HEK293 (cell line): Measurements from ENCODE around the gene CABCOCO1.

Source experiments
- CTCF ChIA-PET: fragments of 350-600 bp; formaldehyde crosslinking; extraction: SDS; loops from one replicate; lab custom pipeline; 2021; ENCODE audit warnings: antibody characterized with exemption; lab: Yijun Ruan, JAX
- POLR2A ChIA-PET: fragments of 300-600 bp; formaldehyde crosslinking; extraction: SDS; loops from one replicate; lab custom pipeline; 2020; ENCODE audit warnings: antibody characterized with exemption, inconsistent platforms; lab: Yijun Ruan, JAX
- H3K27ac ChIP-seq: fragments of 200-500 bp; sonication (Bioruptor generic); 2 replicates; pipeline ENCODE4 v1.5.1; 2014; ENCODE audit warnings: low read depth, low read length, control low read depth, inconsistent platforms; ENCODE audit errors: extremely low read depth
- H3K36me3 ChIP-seq, 2 experiments: fragments of 200-500 bp in 1 of 2; sonication (Bioruptor generic) in 1 of 2; 1 replicate in 1 of 2; 2 replicates in 1 of 2; pipeline ENCODE4 v1.5.1; 2014 to 2017; ENCODE audit warnings: inconsistent platforms in 2 of 2, low read length in 2 of 2; ENCODE audit not compliant: control insufficient read depth in 2 of 2, insufficient read depth in 1 of 2
- H3K4me1 ChIP-seq: fragments of 200-500 bp; sonication (Bioruptor generic); 2 replicates; pipeline ENCODE4 v1.5.1; 2014; ENCODE audit warnings: mild to moderate bottlenecking, low read length, inconsistent platforms; ENCODE audit not compliant: control insufficient read depth, insufficient read depth
- H3K4me3 ChIP-seq: 2 replicates; pipeline ENCODE4 v1.5.1; 2011; ENCODE audit warnings: low read depth, mild to moderate bottlenecking, control low read depth, low read length, moderate library complexity
- H3K9me3 ChIP-seq: fragments of 200-500 bp; sonication (Bioruptor generic); 2 replicates; pipeline ENCODE4 v1.5.1; 2014; ENCODE audit warnings: low read depth, low read length, inconsistent platforms; ENCODE audit not compliant: control insufficient read depth, insufficient read depth
- GFI1B ChIP-seq: fragments of 450-650 bp; formaldehyde crosslinking; IDR thresholded peaks from 2 replicates; pipeline ENCODE4 v1.5.1; 2016; ENCODE audit warnings: missing biosample characterization, missing genetic modification characterization
- INSM2 ChIP-seq: fragments of 450-650 bp; formaldehyde crosslinking; IDR thresholded peaks from 2 replicates; pipeline ENCODE4 v1.5.1; 2016; ENCODE audit warnings: missing biosample characterization, missing genetic modification characterization
- KLF7 ChIP-seq: fragments of 450-650 bp; formaldehyde crosslinking; IDR thresholded peaks from 2 replicates; pipeline ENCODE4 v1.5.1; 2016; ENCODE audit warnings: missing biosample characterization, missing genetic modification characterization, borderline replicate concordance
- KLF8 ChIP-seq: fragments of 450-650 bp; formaldehyde crosslinking; IDR thresholded peaks from 2 replicates; pipeline ENCODE4 v1.5.1; 2016; ENCODE audit warnings: missing biosample characterization, missing genetic modification characterization
- MZF1 ChIP-seq: fragments of 450-650 bp; formaldehyde crosslinking; IDR thresholded peaks from 2 replicates; pipeline ENCODE4 v1.5.1; 2017; ENCODE audit warnings: missing biosample characterization, missing genetic modification characterization, borderline replicate concordance
- REPIN1 ChIP-seq: fragments of 450-650 bp; formaldehyde crosslinking; IDR thresholded peaks from 2 replicates; pipeline ENCODE4 v1.5.1; 2017; ENCODE audit warnings: missing biosample characterization, missing genetic modification characterization, low read depth
- SCRT2 ChIP-seq: fragments of 450-650 bp; formaldehyde crosslinking; IDR thresholded peaks from 2 replicates; pipeline ENCODE4 v1.5.1; 2016; ENCODE audit warnings: missing biosample characterization, missing genetic modification characterization
- YY1 ChIP-seq: fragments of 450-650 bp; formaldehyde crosslinking; IDR thresholded peaks from 2 replicates; pipeline ENCODE4 v1.5.1; 2018; ENCODE audit warnings: missing biosample characterization, missing genetic modification characterization
- ZBTB6 ChIP-seq: fragments of 450-650 bp; formaldehyde crosslinking; IDR thresholded peaks from 2 replicates; pipeline ENCODE4 v1.5.1; 2017; ENCODE audit warnings: missing biosample characterization, missing genetic modification characterization
- ZFP41 ChIP-seq: fragments of 450-650 bp; formaldehyde crosslinking; IDR thresholded peaks from 2 replicates; pipeline ENCODE4 v1.5.1; 2016; ENCODE audit warnings: missing biosample characterization, missing genetic modification characterization, borderline replicate concordance
- ZNF132 ChIP-seq: fragments of 450-650 bp; formaldehyde crosslinking; IDR thresholded peaks from 2 replicates; pipeline ENCODE4 v1.5.1; 2017; ENCODE audit warnings: missing biosample characterization, missing genetic modification characterization, borderline replicate concordance
- ZNF214 ChIP-seq: fragments of 450-650 bp; formaldehyde crosslinking; IDR thresholded peaks from 2 replicates; pipeline ENCODE4 v1.5.1; 2017; ENCODE audit warnings: missing biosample characterization, mild to moderate bottlenecking, missing genetic modification characterization, borderline replicate concordance
- ZNF24 ChIP-seq: fragments of 450-650 bp; formaldehyde crosslinking; IDR thresholded peaks from 2 replicates; pipeline ENCODE4 v1.5.1; 2016; ENCODE audit warnings: missing biosample characterization, missing genetic modification characterization
- ZNF416 ChIP-seq: fragments of 450-650 bp; formaldehyde crosslinking; IDR thresholded peaks from 2 replicates; pipeline ENCODE4 v1.5.1; 2016; ENCODE audit warnings: missing biosample characterization, missing genetic modification characterization
- ZNF549 ChIP-seq: fragments of 450-650 bp; IDR thresholded peaks from 2 replicates; pipeline ENCODE4 v1.5.1; 2018; ENCODE audit warnings: missing biosample characterization, missing genetic modification characterization, mild to moderate bottlenecking, inconsistent platforms, moderate library complexity
- ZNF555 ChIP-seq: fragments of 450-650 bp; formaldehyde crosslinking; conservative IDR thresholded peaks from 2 replicates; pipeline ENCODE4 v1.5.1; 2017; ENCODE audit warnings: missing biosample characterization, mild to moderate bottlenecking, missing genetic modification characterization, inconsistent platforms
- ZNF558 ChIP-seq: fragments of 450-650 bp; formaldehyde crosslinking; IDR thresholded peaks from 2 replicates; pipeline ENCODE4 v1.5.1; 2016; ENCODE audit warnings: missing biosample characterization, missing genetic modification characterization
- ZNF560 ChIP-seq: fragments of 450-650 bp; formaldehyde crosslinking; IDR thresholded peaks from 2 replicates; pipeline ENCODE4 v1.5.1; 2017; ENCODE audit warnings: missing biosample characterization, missing genetic modification characterization, borderline replicate concordance
- ZNF600 ChIP-seq: fragments of 450-650 bp; formaldehyde crosslinking; IDR thresholded peaks from 2 replicates; pipeline ENCODE4 v1.5.1; 2016; ENCODE audit warnings: missing biosample characterization, missing genetic modification characterization
- ZNF610 ChIP-seq: fragments of 450-650 bp; formaldehyde crosslinking; IDR thresholded peaks from 2 replicates; pipeline ENCODE4 v1.5.1; 2016; ENCODE audit warnings: missing biosample characterization, missing genetic modification characterization, borderline replicate concordance
- ZNF639 ChIP-seq: fragments of 450-650 bp; formaldehyde crosslinking; IDR thresholded peaks from 2 replicates; pipeline ENCODE4 v1.5.1; 2016; ENCODE audit warnings: missing biosample characterization, missing genetic modification characterization
- ZNF837 ChIP-seq: fragments of 450-650 bp; formaldehyde crosslinking; IDR thresholded peaks from 2 replicates; pipeline ENCODE4 v1.5.1; 2016; ENCODE audit warnings: missing biosample characterization, missing genetic modification characterization
- TF ChIP-seq, protein P1 (sequence below): fragments of 450-650 bp; formaldehyde crosslinking; IDR thresholded peaks from 2 replicates; pipeline ENCODE4 v1.5.1; 2016; ENCODE audit warnings: missing biosample characterization, missing genetic modification characterization, borderline replicate concordance
- TF ChIP-seq, protein P2 (sequence below): fragments of 450-650 bp; formaldehyde crosslinking; IDR thresholded peaks from 2 replicates; pipeline ENCODE4 v1.5.1; 2016; ENCODE audit warnings: missing biosample characterization, missing genetic modification characterization
- TF ChIP-seq, protein P3 (sequence below): fragments of 450-650 bp; formaldehyde crosslinking; IDR thresholded peaks from 2 replicates; pipeline ENCODE4; 2016; ENCODE audit warnings: missing biosample characterization, missing genetic modification characterization

Gene CABCOCO1

DNA sequence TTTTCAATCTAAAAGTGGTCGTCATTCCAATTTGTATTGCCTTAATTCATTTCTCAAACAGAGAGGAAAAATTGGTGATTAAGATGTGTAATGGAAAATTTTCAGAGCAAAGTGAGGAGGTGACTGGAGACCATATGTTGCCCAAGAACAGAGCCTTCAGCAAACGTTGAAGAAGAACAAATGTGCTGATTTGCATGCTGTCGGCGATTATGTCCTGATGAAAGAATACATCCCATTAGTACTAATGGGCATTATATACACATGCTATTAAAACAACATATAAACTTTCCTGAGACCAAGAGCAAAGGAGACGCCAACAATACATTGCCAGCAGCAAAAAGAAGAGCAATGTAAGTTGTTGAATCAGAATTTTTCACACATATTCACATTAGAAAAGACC, 138.8 kb downstream of the CABCOCO1 start:
- Histone ChIP-seq H3K4me3 (no peak overlapping the region), H3K4me1 (no peaks in the 10 kb centered on the region), H3K9me3 (no peaks in the 10 kb centered on the region), H3K36me3 (no peaks in the 10 kb centered on the region), H3K27ac (no peak overlapping the region)
- CTCF ChIA-PET, result interaction anchor here (0.7 kb wide), 2 partner anchors 21 to 1458 kb away, joined by 3 read pairs; no protein-coding TSS in a partner anchor
- POLR2A ChIA-PET, result no interaction called here
- no peak for TF ChIP-seq ZNF837 (tag by site-specific recombination)
- no peak for TF ChIP-seq SCRT2 (tag by site-specific recombination)
- no peak for TF ChIP-seq ZNF24
- no peak for TF ChIP-seq ZNF214 (tag by site-specific recombination)
- no peak for TF ChIP-seq ZNF600
- TF ChIP-seq, protein P1, sequence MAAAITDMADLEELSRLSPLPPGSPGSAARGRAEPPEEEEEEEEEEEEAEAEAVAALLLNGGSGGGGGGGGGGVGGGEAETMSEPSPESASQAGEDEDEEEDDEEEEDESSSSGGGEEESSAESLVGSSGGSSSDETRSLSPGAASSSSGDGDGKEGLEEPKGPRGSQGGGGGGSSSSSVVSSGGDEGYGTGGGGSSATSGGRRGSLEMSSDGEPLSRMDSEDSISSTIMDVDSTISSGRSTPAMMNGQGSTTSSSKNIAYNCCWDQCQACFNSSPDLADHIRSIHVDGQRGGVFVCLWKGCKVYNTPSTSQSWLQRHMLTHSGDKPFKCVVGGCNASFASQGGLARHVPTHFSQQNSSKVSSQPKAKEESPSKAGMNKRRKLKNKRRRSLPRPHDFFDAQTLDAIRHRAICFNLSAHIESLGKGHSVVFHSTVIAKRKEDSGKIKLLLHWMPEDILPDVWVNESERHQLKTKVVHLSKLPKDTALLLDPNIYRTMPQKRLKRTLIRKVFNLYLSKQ (tag by site-specific recombination), result no peak
- TF ChIP-seq ZNF549 (tag by site-specific recombination), result no peak
- TF ChIP-seq KLF7 (tag by site-specific recombination), result no peak
- no peak for TF ChIP-seq MZF1
- TF ChIP-seq ZNF416 (tag by site-specific recombination), result no peak
- TF ChIP-seq REPIN1 (tag by site-specific recombination), result no peak
- TF ChIP-seq YY1 (tag by site-specific recombination), result no peak
- TF ChIP-seq ZNF639, result no peak
- no peak for TF ChIP-seq ZNF610 (tag by site-specific recombination)
- TF ChIP-seq, protein P2, sequence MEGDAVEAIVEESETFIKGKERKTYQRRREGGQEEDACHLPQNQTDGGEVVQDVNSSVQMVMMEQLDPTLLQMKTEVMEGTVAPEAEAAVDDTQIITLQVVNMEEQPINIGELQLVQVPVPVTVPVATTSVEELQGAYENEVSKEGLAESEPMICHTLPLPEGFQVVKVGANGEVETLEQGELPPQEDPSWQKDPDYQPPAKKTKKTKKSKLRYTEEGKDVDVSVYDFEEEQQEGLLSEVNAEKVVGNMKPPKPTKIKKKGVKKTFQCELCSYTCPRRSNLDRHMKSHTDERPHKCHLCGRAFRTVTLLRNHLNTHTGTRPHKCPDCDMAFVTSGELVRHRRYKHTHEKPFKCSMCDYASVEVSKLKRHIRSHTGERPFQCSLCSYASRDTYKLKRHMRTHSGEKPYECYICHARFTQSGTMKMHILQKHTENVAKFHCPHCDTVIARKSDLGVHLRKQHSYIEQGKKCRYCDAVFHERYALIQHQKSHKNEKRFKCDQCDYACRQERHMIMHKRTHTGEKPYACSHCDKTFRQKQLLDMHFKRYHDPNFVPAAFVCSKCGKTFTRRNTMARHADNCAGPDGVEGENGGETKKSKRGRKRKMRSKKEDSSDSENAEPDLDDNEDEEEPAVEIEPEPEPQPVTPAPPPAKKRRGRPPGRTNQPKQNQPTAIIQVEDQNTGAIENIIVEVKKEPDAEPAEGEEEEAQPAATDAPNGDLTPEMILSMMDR (tag by site-specific recombination), result no peak
- TF ChIP-seq, protein P3, sequence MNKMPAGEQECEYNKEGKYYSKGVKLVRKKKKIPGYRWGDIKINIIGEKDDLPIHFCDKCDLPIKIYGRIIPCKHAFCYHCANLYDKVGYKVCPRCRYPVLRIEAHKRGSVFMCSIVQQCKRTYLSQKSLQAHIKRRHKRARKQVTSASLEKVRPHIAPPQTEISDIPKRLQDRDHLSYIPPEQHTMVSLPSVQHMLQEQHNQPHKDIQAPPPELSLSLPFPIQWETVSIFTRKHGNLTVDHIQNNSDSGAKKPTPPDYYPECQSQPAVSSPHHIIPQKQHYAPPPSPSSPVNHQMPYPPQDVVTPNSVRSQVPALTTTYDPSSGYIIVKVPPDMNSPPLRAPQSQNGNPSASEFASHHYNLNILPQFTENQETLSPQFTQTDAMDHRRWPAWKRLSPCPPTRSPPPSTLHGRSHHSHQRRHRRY (tag by site-specific recombination), result no peak

- H3K36me3 ChIP-seq, result no peaks in the 10 kb centered on the region
- H3K4me3 ChIP-seq, result no peak overlapping the region
- H3K27ac ChIP-seq, result no peak overlapping the region
- ChIA-PET POLR2A (no interaction called here), CTCF (interaction anchor here (0.7 to 1.0 kb wide), 2 partner anchors 9 to 875 kb away, joined by 3 to 4 read pairs; no protein-coding TSS in a partner anchor)
- TF ChIP-seq ZNF558 (no peak), GFI1B (tag by site-specific recombination) (no peak), ZFP41 (tag by site-specific recombination) (no peak), ZNF560 (tag by site-specific recombination) (no peak), KLF8 (tag by site-specific recombination) (no peak), ZNF555 (tag by site-specific recombination) (no peak), ZBTB6 (tag by site-specific recombination) (no peak), ZNF132 (tag by site-specific recombination) (no peak), INSM2 (tag by site-specific recombination) (no peak)
- H3K4me1 ChIP-seq, result no peaks in the 10 kb centered on the region
- no peaks in the 10 kb centered on the region for H3K9me3 ChIP-seq
Measured at GRCh38 chr10:61803269-61803668, 140.5 kb downstream of the CABCOCO1 start.
